Stimulated activated CD8-positive, alpha-beta memory T cell treated with anti-CD3 and anti-CD28 coated beads, Interleukin-15, amount 100 ng/mL, for 48 hours (primary cell): ENCODE data around the gene CRISPLD2.

Source experiments
- DNase-seq, 2 donors: peaks; one replicate each; pipeline ENCODE4 v3.0.0-alpha.2; 2020; ENCODE audit warnings: low read depth in 2 of 2

The CRISPLD2 gene

GRCh38 chr16:84884246-84884595 is 64.4 kb downstream of the CRISPLD2 start:
- DNase-seq = no peak

- DNase-seq = no peak
These were observed 65.0 kb downstream of the CRISPLD2 start for GRCh38 chr16:84884596-84885341.

GRCh38 chr16:84885342-84885910 is 65.6 kb downstream of the CRISPLD2 start:
- no peak for DNase-seq

- DNase-seq = no peak
These were observed 66.8 kb downstream of the CRISPLD2 start for GRCh38 chr16:84886497-84887090.

- DNase-seq = no peak
These were observed 67.4 kb downstream of the CRISPLD2 start for GRCh38 chr16:84887207-84887606.

GRCh38 chr16:84888450-84888849 is 68.7 kb downstream of the CRISPLD2 start:
- DNase-seq = no peak

- DNase-seq = no peak
These were observed 69.3 kb downstream of the CRISPLD2 start for GRCh38 chr16:84889066-84889465.

- DNase-seq = no peak
These were observed 70.6 kb downstream of the CRISPLD2 start for GRCh38 chr16:84890427-84890826.

GRCh38 chr16:84891149-84891795 is 71.5 kb downstream of the CRISPLD2 start:
- DNase-seq = no peak

- no peak for DNase-seq
These were observed 72.3 kb downstream of the CRISPLD2 start for GRCh38 chr16:84892097-84892496.

- DNase-seq = no peak
These were observed 73.7 kb downstream of the CRISPLD2 start for GRCh38 chr16:84893467-84893848.

GRCh38 chr16:84893849-84894599 is 74.2 kb downstream of the CRISPLD2 start:
- no peak for DNase-seq

- no peak for DNase-seq
These were observed 75.2 kb downstream of the CRISPLD2 start for GRCh38 chr16:84895016-84895415.

- no peak for DNase-seq
These were observed 77.1 kb downstream of the CRISPLD2 start for GRCh38 chr16:84896847-84897246.

GRCh38 chr16:84897911-84898377 is 78.2 kb downstream of the CRISPLD2 start:
- no peak for DNase-seq

- DNase-seq = no peak
These were observed 78.7 kb downstream of the CRISPLD2 start for GRCh38 chr16:84898447-84898846.

GRCh38 chr16:84899414-84899813 is 79.6 kb downstream of the CRISPLD2 start:
- DNase-seq = no peak

GRCh38 chr16:84905965-84906460 is 86.2 kb downstream of the CRISPLD2 start:
- no peak for DNase-seq

- DNase-seq = no peak
These were observed 87.3 kb downstream of the CRISPLD2 start for GRCh38 chr16:84907051-84907450.

- no peak for DNase-seq
These were observed 87.8 kb downstream of the CRISPLD2 start for GRCh38 chr16:84907575-84907974.

GRCh38 chr16:84909476-84910085 is 89.8 kb downstream of the CRISPLD2 start:
- no peak for DNase-seq
